ENCODE results near the gene SORCS3. TPM values are rescaled to one million over a fixed set of nuclear protein-coding genes. Genes with fewer than 3 reads are reported as not detected.

The SORCS3 gene
- polyA plus RNA-seq, 1 donor from 2014 or later, result 9.8 TPM

- no peaks in the 10 kb centered on the region for H4K20me1 ChIP-seq (ENCODE audit: insufficient read depth)
- H3F3A ChIP-seq (ENCODE audit: insufficient read depth, low read length, poor library complexity, severe bottlenecking), result no peaks in the 10 kb centered on the region
- no peaks in the 10 kb centered on the region for H3K9me3 ChIP-seq (ENCODE audit: low read length)
- no peaks in the 10 kb centered on the region for H3K9me2 ChIP-seq (ENCODE audit: insufficient read depth, low read length)
- H3K27me3 ChIP-seq (ENCODE audit: insufficient read depth, low read depth, low read length), result no peaks in the 10 kb centered on the region
- no peak overlapping the region for H3K4me2 ChIP-seq (ENCODE audit: low read length)
- H3K9ac ChIP-seq (ENCODE audit: low read length), result no peak overlapping the region
- H3K27ac ChIP-seq (ENCODE audit: low read length), result no peak overlapping the region
- H3K4me3 ChIP-seq (ENCODE audit: low read length), result no peak overlapping the region
- TF ChIP-seq RAD21 (conservative IDR thresholded peaks at IDR 0.05) (no peak), REST (IDR thresholded peaks at IDR 0.05; ENCODE audit: borderline replicate concordance) (no peak), POLR2AphosphoS5 (IDR thresholded peaks at IDR 0.05) (no peak), TAF1 (IDR thresholded peaks at IDR 0.05; ENCODE audit: low read depth) (no peak), EZH2 (IDR thresholded peaks at IDR 0.05; ENCODE audit: borderline replicate concordance, insufficient read depth, low read length, poor library complexity, severe bottlenecking) (no peak)
- H2AFZ ChIP-seq (ENCODE audit: low read depth, low read length), result no peak overlapping the region
- no peaks in the 10 kb centered on the region for H3K79me2 ChIP-seq (replicated peaks; ENCODE audit: insufficient read depth, low read length)
- no peaks in the 10 kb centered on the region for H3K36me3 ChIP-seq (ENCODE audit: insufficient read depth, low read length)
Measured at GRCh38 chr10:104802941-104803340, 161.9 kb downstream of the SORCS3 start.

- Histone ChIP-seq H3K27ac (ENCODE audit: low read length) (no peak overlapping the region), H4K20me1 (ENCODE audit: insufficient read depth) (no peaks in the 10 kb centered on the region), H3K9ac (ENCODE audit: low read length) (no peak overlapping the region), H3K4me2 (ENCODE audit: low read length) (no peak overlapping the region), H3K9me2 (ENCODE audit: insufficient read depth, low read length) (no peaks in the 10 kb centered on the region), H3K36me3 (ENCODE audit: insufficient read depth, low read length) (no peaks in the 10 kb centered on the region), H2AFZ (ENCODE audit: low read depth, low read length) (no peak overlapping the region), H3K79me2 (replicated peaks; ENCODE audit: insufficient read depth, low read length) (no peaks in the 10 kb centered on the region), H3K4me3 (ENCODE audit: low read length) (no peak overlapping the region), H3F3A (ENCODE audit: insufficient read depth, low read length, poor library complexity, severe bottlenecking) (no peaks in the 10 kb centered on the region), H3K27me3 (ENCODE audit: insufficient read depth, low read depth, low read length) (no peaks in the 10 kb centered on the region), H3K9me3 (ENCODE audit: low read length) (no peaks in the 10 kb centered on the region)
- TF ChIP-seq MXI1 (conservative IDR thresholded peaks at IDR 0.05; ENCODE audit: poor library complexity, severe bottlenecking) (no peak), CTCF (IDR thresholded peaks at IDR 0.05; ENCODE audit: poor library complexity, severe bottlenecking) (no peak), TAF1 (IDR thresholded peaks at IDR 0.05; ENCODE audit: low read depth) (no peak), SMC3 (conservative IDR thresholded peaks at IDR 0.05; ENCODE audit: poor library complexity) (no peak), EP300 (conservative IDR thresholded peaks at IDR 0.05; ENCODE audit: poor library complexity, severe bottlenecking) (no peak), RAD21 (conservative IDR thresholded peaks at IDR 0.05) (no peak), POLR2AphosphoS5 (IDR thresholded peaks at IDR 0.05) (no peak), REST (IDR thresholded peaks at IDR 0.05; ENCODE audit: borderline replicate concordance) (no peak), EZH2 (IDR thresholded peaks at IDR 0.05; ENCODE audit: borderline replicate concordance, insufficient read depth, low read length, poor library complexity, severe bottlenecking) (no peak)
Measured at GRCh38 chr10:104804880-104805279, 163.8 kb downstream of the SORCS3 start.
